ENCODE data around the gene SUN2.

Gene SUN2

DNA sequence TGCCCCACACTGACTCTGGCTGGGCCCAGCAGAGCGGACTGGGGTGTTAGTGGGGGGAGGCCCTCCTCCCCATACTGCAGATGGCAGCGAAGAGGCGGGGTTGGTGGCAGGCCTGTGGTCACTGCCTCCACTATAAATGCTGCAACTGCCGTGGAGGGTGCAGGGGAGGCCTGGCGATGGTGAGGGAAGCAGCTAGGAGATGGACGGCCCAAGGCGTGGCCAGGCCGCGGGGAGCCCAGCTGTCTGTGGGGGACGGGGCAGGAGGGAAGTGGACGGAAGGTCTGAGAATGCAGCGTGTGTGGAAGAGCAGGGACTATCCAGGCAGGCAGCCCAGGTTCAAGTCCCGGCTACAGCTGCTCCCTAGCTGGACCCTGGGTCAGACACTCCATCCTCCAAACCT, 19.9 kb upstream of the SUN2 start:
- Histone ChIP-seq H2BK15ac (replicated peaks; ENCODE audit: low read depth) (no peak overlapping the region), H3K4me1 (ENCODE audit: control insufficient read depth, low read depth, low read length) (no peaks in the 10 kb centered on the region), H2BK120ac (ENCODE audit: low read depth, low read length) (no peak overlapping the region), H3K79me1 (ENCODE audit: low read length) (no peaks in the 10 kb centered on the region), H4K8ac (ENCODE audit: low read depth, low read length) (no peak overlapping the region), H4K5ac (ENCODE audit: low read length) (no peak overlapping the region), H2BK5ac (ENCODE audit: low read length) (no peak overlapping the region), H3K27ac (ENCODE audit: low read depth, low read length) (no peak overlapping the region), H3K27me3 (ENCODE audit: insufficient read depth, low read length, poor library complexity) (no peaks in the 10 kb centered on the region), H3K4me3 (ENCODE audit: low read length) (no peak overlapping the region), H3K23ac (ENCODE audit: low read length) (no peak overlapping the region), H3K36me3 (ENCODE audit: control insufficient read depth, insufficient read depth, low read length) (no peaks in the 10 kb centered on the region), H3K56ac (ENCODE audit: low read length) (no peak overlapping the region), H3K9ac (ENCODE audit: low read length) (no peak overlapping the region), H3K79me2 (ENCODE audit: control insufficient read depth, insufficient read depth, low read length) (no peaks in the 10 kb centered on the region), H3K4me2 (ENCODE audit: low read length) (no peak overlapping the region), H3K18ac (ENCODE audit: low read length) (no peak overlapping the region), H2AK5ac (ENCODE audit: low read length) (no peak overlapping the region), H3K4ac (ENCODE audit: low read depth, low read length) (no peak overlapping the region)
- no peak for DNase-seq
- no CpG with 5 or more reads among the region's 13 CpGs for WGBS (ENCODE audit: extremely low coverage, insufficient coverage, low lambda C conversion rate)

GRCh38 chr22:38774496-38775166, 18.8 kb upstream of the SUN2 start:
- Histone ChIP-seq H3K23ac (ENCODE audit: low read length) (no peak overlapping the region), H4K8ac (ENCODE audit: low read depth, low read length) (no peak overlapping the region), H2BK15ac (replicated peaks; ENCODE audit: low read depth) (no peak overlapping the region), H3K4me1 (ENCODE audit: control insufficient read depth, low read depth, low read length) (no peaks in the 10 kb centered on the region), H3K79me2 (ENCODE audit: control insufficient read depth, insufficient read depth, low read length) (no peaks in the 10 kb centered on the region), H3K18ac (ENCODE audit: low read length) (no peak overlapping the region), H2BK120ac (ENCODE audit: low read depth, low read length) (no peak overlapping the region), H3K56ac (ENCODE audit: low read length) (no peak overlapping the region), H3K9ac (ENCODE audit: low read length) (no peak overlapping the region), H3K27ac (ENCODE audit: low read depth, low read length) (no peak overlapping the region), H3K4ac (ENCODE audit: low read depth, low read length) (no peak overlapping the region), H3K4me3 (ENCODE audit: low read length) (no peak overlapping the region), H2BK5ac (ENCODE audit: low read length) (no peak overlapping the region), H2AK5ac (ENCODE audit: low read length) (no peak overlapping the region), H3K27me3 (ENCODE audit: insufficient read depth, low read length, poor library complexity) (no peaks in the 10 kb centered on the region), H3K4me2 (ENCODE audit: low read length) (no peak overlapping the region), H3K79me1 (ENCODE audit: low read length) (no peaks in the 10 kb centered on the region), H3K36me3 (ENCODE audit: control insufficient read depth, insufficient read depth, low read length) (no peaks in the 10 kb centered on the region), H4K5ac (ENCODE audit: low read length) (no peak overlapping the region)
- no peak for DNase-seq
- WGBS (ENCODE audit: extremely low coverage, insufficient coverage, low lambda C conversion rate), result no CpG with 5 or more reads among the region's 11 CpGs

- no peak for DNase-seq
- WGBS (ENCODE audit: extremely low coverage, insufficient coverage, low lambda C conversion rate), result 100% methylated on average over 1 of the region's 4 CpGs
- Histone ChIP-seq H3K4me1 (ENCODE audit: control insufficient read depth, low read depth, low read length) (no peaks in the 10 kb centered on the region), H3K4me2 (ENCODE audit: low read length) (no peak overlapping the region), H3K23ac (ENCODE audit: low read length) (no peak overlapping the region), H2BK120ac (ENCODE audit: low read depth, low read length) (no peak overlapping the region), H3K9ac (ENCODE audit: low read length) (no peak overlapping the region), H4K8ac (ENCODE audit: low read depth, low read length) (no peak overlapping the region), H3K36me3 (ENCODE audit: control insufficient read depth, insufficient read depth, low read length) (no peaks in the 10 kb centered on the region), H3K56ac (ENCODE audit: low read length) (no peak overlapping the region), H4K5ac (ENCODE audit: low read length) (no peak overlapping the region), H2BK5ac (ENCODE audit: low read length) (no peak overlapping the region), H3K4me3 (ENCODE audit: low read length) (no peak overlapping the region), H3K27me3 (ENCODE audit: insufficient read depth, low read length, poor library complexity) (no peaks in the 10 kb centered on the region), H3K18ac (ENCODE audit: low read length) (no peak overlapping the region), H3K79me2 (ENCODE audit: control insufficient read depth, insufficient read depth, low read length) (no peaks in the 10 kb centered on the region), H3K79me1 (ENCODE audit: low read length) (no peaks in the 10 kb centered on the region), H3K27ac (ENCODE audit: low read depth, low read length) (no peak overlapping the region), H2AK5ac (ENCODE audit: low read length) (no peak overlapping the region), H3K4ac (ENCODE audit: low read depth, low read length) (no peak overlapping the region), H2BK15ac (replicated peaks; ENCODE audit: low read depth) (no peak overlapping the region)
These were observed 17.7 kb upstream of the SUN2 start for GRCh38 chr22:38773363-38773946.

DNA sequence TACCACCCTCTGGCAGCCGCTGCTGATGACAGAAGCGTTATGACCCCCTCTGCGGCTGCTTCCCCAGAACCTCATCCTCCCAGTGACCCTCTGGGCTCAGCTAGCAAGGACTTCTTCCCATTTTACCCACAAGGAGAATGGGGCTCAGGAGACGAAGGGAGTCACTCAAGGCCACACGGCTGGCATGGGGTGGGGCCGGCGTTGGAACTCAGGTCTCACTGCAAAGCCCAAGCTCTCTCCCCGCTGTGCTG, 16.8 kb upstream of the SUN2 start:
- Histone ChIP-seq H3K27me3 (ENCODE audit: insufficient read depth, low read length, poor library complexity) (no peaks in the 10 kb centered on the region), H3K23ac (ENCODE audit: low read length) (no peak overlapping the region), H3K4me1 (ENCODE audit: control insufficient read depth, low read depth, low read length) (no peaks in the 10 kb centered on the region), H3K4me2 (ENCODE audit: low read length) (no peak overlapping the region), H3K4ac (ENCODE audit: low read depth, low read length) (no peak overlapping the region), H3K56ac (ENCODE audit: low read length) (no peak overlapping the region), H2AK5ac (ENCODE audit: low read length) (no peak overlapping the region), H2BK5ac (ENCODE audit: low read length) (no peak overlapping the region), H3K79me1 (ENCODE audit: low read length) (no peaks in the 10 kb centered on the region), H3K9ac (ENCODE audit: low read length) (no peak overlapping the region), H2BK120ac (ENCODE audit: low read depth, low read length) (no peak overlapping the region), H2BK15ac (replicated peaks; ENCODE audit: low read depth) (no peak overlapping the region), H3K27ac (ENCODE audit: low read depth, low read length) (no peak overlapping the region), H3K79me2 (ENCODE audit: control insufficient read depth, insufficient read depth, low read length) (no peaks in the 10 kb centered on the region), H3K36me3 (ENCODE audit: control insufficient read depth, insufficient read depth, low read length) (no peaks in the 10 kb centered on the region), H4K5ac (ENCODE audit: low read length) (no peak overlapping the region), H4K8ac (ENCODE audit: low read depth, low read length) (no peak overlapping the region), H3K4me3 (ENCODE audit: low read length) (no peak overlapping the region), H3K18ac (ENCODE audit: low read length) (no peak overlapping the region)
- no peak for DNase-seq
- WGBS (ENCODE audit: extremely low coverage, insufficient coverage, low lambda C conversion rate), result no CpG with 5 or more reads among the region's 8 CpGs

- no peaks in the 10 kb centered on the region for H3K27me3 ChIP-seq (ENCODE audit: insufficient read depth, low read length, poor library complexity)
- H2BK120ac ChIP-seq (ENCODE audit: low read depth, low read length), result no peak overlapping the region
- no CpG with 5 or more reads among the region's 16 CpGs for WGBS (ENCODE audit: extremely low coverage, insufficient coverage, low lambda C conversion rate)
- no peaks in the 10 kb centered on the region for H3K79me1 ChIP-seq (ENCODE audit: low read length)
- no peak overlapping the region for H2AK5ac ChIP-seq (ENCODE audit: low read length)
- no peak overlapping the region for H3K18ac ChIP-seq (ENCODE audit: low read length)
- no peak overlapping the region for H4K8ac ChIP-seq (ENCODE audit: low read depth, low read length)
- no peak overlapping the region for H2BK15ac ChIP-seq (replicated peaks; ENCODE audit: low read depth)
- H2BK5ac ChIP-seq (ENCODE audit: low read length), result no peak overlapping the region
- H3K4me2 ChIP-seq (ENCODE audit: low read length), result no peak overlapping the region
- H3K36me3 ChIP-seq (ENCODE audit: control insufficient read depth, insufficient read depth, low read length), result no peaks in the 10 kb centered on the region
- no peak overlapping the region for H3K56ac ChIP-seq (ENCODE audit: low read length)
- no peaks in the 10 kb centered on the region for H3K79me2 ChIP-seq (ENCODE audit: control insufficient read depth, insufficient read depth, low read length)
- DNase-seq, result no peak
- no peak overlapping the region for H4K5ac ChIP-seq (ENCODE audit: low read length)
- no peak overlapping the region for H3K27ac ChIP-seq (ENCODE audit: low read depth, low read length)
- H3K4ac ChIP-seq (ENCODE audit: low read depth, low read length), result no peak overlapping the region
- H3K23ac ChIP-seq (ENCODE audit: low read length), result no peak overlapping the region
- no peak overlapping the region for H3K4me3 ChIP-seq (ENCODE audit: low read length)
- no peaks in the 10 kb centered on the region for H3K4me1 ChIP-seq (ENCODE audit: control insufficient read depth, low read depth, low read length)
- no peak overlapping the region for H3K9ac ChIP-seq (ENCODE audit: low read length)
These were observed 14.6 kb upstream of the SUN2 start for GRCh38 chr22:38770257-38770949.

Measured in mesendoderm (in vitro differentiated cells).